ENCODE data around the gene RAB11A.

DNA sequence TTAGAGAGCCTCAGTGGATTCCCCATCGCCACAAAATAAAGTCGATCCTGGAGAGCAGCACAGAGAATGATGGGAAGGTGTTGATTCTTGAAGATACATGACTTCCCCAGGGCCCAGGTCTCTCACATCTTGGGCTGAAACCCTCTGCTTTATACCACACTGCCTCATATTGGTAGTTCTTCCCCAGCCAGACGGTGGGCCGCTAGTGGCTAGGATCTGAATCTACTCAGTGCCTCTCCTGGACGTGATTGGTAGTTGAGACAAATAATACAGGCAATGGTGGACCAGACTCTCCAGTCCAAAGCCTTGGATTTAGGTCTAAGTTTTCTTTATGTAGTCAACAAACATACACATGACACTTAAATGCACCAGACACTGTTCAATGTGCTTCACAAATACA, 49.7 kb downstream of the RAB11A start:
- TF ChIP-seq CTCF (IDR thresholded peaks at IDR 0.05) = no peak
- no peak for TF ChIP-seq EZH2 (IDR thresholded peaks at IDR 0.05; ENCODE audit: borderline replicate concordance, insufficient read depth, low read depth, low read length, poor library complexity, severe bottlenecking)
